Measurements from ENCODE around the gene RGSL1. TPM values are rescaled to one million over a fixed set of nuclear protein-coding genes. Genes with fewer than 3 reads are reported as not detected.

RGSL1 gene
- total RNA-seq, 1 donor from 2014 or later, result not detected

DNA sequence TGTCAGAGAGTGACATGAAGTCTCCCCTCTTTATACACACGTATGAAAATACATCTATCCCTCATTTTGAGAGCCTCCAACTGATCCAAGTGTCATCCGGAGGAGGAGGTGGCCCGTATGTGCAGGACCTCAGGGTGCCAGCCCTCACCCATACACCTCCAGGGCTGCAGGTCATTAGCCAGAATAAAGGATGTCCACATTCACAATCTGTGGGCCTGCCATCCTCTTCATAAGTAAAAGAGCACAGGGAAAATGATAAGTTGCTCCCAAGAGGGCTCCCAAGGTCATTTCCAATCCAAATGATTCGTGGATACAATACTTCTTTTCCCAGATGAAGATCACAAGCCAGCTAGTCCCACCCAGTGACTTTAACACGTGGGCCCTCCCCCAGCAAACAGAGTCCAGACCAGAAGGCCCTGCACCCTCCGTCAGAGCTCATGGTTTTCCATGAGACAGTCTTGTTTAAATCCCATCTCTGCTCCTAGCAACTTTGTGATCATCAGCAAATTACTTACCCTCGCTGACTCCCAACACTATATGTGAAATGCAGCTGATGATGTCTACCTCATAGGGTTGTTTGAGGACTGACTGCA, 110.5 kb downstream of the RGSL1 start:
- Histone ChIP-seq H3K27me3 (ENCODE audit: control insufficient read depth in 3 of 3, insufficient read depth in 3 of 3, low read length in 3 of 3) (no peaks in the 10 kb centered on the region), H3K9ac (ENCODE audit: low read depth in 1 of 3, low read length in 3 of 3) (no peak overlapping the region), H3K4me3 (ENCODE audit: low read length in 3 of 3) (no peak overlapping the region), H3K27ac (ENCODE audit: low read depth, low read length) (no peak overlapping the region), H3K4me1 (ENCODE audit: control insufficient read depth in 3 of 3, insufficient read depth in 3 of 3, low read length in 3 of 3) (peaks cover 0 to 4% (median 0%) of the 10 kb centered on the region in 3 donors), H3K36me3 (ENCODE audit: control insufficient read depth in 3 of 3, insufficient read depth in 3 of 3, low read length in 3 of 3) (no peaks in the 10 kb centered on the region), H3K9me3 (ENCODE audit: control insufficient read depth in 3 of 3, low read length in 3 of 3) (no peaks in the 10 kb centered on the region)

DNA sequence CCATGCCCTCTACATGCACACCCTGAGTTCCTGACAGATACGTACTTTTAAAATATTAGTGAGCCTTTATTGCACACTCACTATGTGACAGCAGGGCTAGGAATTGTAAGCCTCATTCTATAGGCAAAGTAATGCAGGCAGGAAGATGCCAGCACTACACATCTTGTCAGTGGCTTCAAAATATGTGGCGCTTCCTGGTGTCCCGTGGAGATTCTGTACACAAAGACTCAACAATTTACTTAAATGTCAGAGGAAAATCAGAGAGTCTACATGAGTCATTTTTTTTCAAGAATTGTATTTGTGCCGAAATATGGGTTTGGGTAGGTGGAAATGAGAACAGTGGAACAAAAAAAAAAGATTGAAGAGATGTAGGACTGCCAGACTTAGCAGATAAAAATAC, 111.5 kb downstream of the RGSL1 start:
- H3K9me3 ChIP-seq (ENCODE audit: control insufficient read depth in 3 of 3, low read length in 3 of 3), result no peaks in the 10 kb centered on the region
- no peak overlapping the region for H3K9ac ChIP-seq (ENCODE audit: low read depth in 1 of 3, low read length in 3 of 3)
- H3K36me3 ChIP-seq (ENCODE audit: control insufficient read depth in 3 of 3, insufficient read depth in 3 of 3, low read length in 3 of 3), result no peaks in the 10 kb centered on the region
- H3K4me3 ChIP-seq (ENCODE audit: low read length in 3 of 3), result no peak overlapping the region
- no peak overlapping the region for H3K27ac ChIP-seq (ENCODE audit: low read depth, low read length)
- H3K27me3 ChIP-seq (ENCODE audit: control insufficient read depth in 3 of 3, insufficient read depth in 3 of 3, low read length in 3 of 3), result no peaks in the 10 kb centered on the region
- H3K4me1 ChIP-seq (ENCODE audit: control insufficient read depth in 3 of 3, insufficient read depth in 3 of 3, low read length in 3 of 3), result no peaks in the 10 kb centered on the region

DNA sequence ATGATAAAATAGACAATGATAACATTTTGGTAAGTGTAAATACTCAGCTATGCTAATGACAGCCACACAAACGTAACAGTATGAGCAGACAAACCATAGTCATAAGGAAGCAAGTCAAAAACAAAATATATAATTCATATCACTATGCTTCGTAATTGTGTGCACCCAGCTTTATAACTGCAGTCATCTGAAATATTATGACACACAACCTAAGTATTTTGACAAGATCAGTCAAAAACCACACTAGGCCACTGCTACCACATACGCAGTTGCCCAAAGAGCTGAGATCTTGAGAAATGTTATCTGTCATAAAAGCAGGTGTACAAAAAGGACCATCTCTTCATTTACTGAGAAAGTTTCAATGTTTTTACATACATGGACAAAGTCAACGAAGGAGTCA, 113.1 kb downstream of the RGSL1 start:
- Histone ChIP-seq H3K9me3 (ENCODE audit: control insufficient read depth in 3 of 3, low read length in 3 of 3) (no peaks in the 10 kb centered on the region), H3K36me3 (ENCODE audit: control insufficient read depth in 3 of 3, insufficient read depth in 3 of 3, low read length in 3 of 3) (no peaks in the 10 kb centered on the region), H3K9ac (ENCODE audit: low read depth in 1 of 3, low read length in 3 of 3) (no peak overlapping the region), H3K27me3 (ENCODE audit: control insufficient read depth in 3 of 3, insufficient read depth in 3 of 3, low read length in 3 of 3) (no peaks in the 10 kb centered on the region), H3K27ac (ENCODE audit: low read depth, low read length) (no peak overlapping the region), H3K4me1 (ENCODE audit: control insufficient read depth in 3 of 3, insufficient read depth in 3 of 3, low read length in 3 of 3) (no peaks in the 10 kb centered on the region), H3K4me3 (ENCODE audit: low read length in 3 of 3) (no peak overlapping the region)

DNA sequence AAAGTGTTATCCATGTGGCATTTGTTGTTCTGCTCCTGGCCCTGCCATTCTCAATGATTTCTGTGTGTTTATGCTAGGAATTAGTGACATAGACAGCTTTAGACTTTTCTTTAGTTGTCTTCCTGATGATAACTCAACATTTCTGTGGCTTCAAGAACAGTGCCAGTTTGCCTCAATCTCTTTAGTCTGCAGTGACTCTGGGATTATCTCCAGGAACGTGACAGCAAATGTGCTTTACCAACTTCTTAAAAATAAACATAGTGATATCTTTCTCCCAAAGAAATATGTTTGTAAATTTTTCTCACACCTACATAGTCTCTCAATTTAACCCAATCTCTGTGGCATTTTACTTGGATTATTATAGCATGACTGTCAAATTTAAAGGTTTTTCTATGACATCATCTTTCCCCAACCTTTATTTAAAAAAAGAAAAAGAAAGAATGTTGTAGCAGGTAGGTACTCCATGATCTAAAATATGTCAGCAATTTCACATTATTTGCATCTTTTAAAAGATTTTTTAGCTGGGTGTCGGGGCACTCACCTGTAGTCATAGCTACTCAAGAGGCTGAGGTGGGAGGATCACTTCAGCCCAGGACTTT, 114.6 kb downstream of the RGSL1 start:
- Histone ChIP-seq H3K4me3 (ENCODE audit: low read length in 3 of 3) (no peak overlapping the region), H3K4me1 (ENCODE audit: control insufficient read depth in 3 of 3, insufficient read depth in 3 of 3, low read length in 3 of 3) (no peaks in the 10 kb centered on the region), H3K9me3 (ENCODE audit: control insufficient read depth in 3 of 3, low read length in 3 of 3) (no peaks in the 10 kb centered on the region), H3K27me3 (ENCODE audit: control insufficient read depth in 3 of 3, insufficient read depth in 3 of 3, low read length in 3 of 3) (no peaks in the 10 kb centered on the region), H3K27ac (ENCODE audit: low read depth, low read length) (no peak overlapping the region), H3K9ac (ENCODE audit: low read depth in 1 of 3, low read length in 3 of 3) (no peak overlapping the region), H3K36me3 (ENCODE audit: control insufficient read depth in 3 of 3, insufficient read depth in 3 of 3, low read length in 3 of 3) (no peaks in the 10 kb centered on the region)

DNA sequence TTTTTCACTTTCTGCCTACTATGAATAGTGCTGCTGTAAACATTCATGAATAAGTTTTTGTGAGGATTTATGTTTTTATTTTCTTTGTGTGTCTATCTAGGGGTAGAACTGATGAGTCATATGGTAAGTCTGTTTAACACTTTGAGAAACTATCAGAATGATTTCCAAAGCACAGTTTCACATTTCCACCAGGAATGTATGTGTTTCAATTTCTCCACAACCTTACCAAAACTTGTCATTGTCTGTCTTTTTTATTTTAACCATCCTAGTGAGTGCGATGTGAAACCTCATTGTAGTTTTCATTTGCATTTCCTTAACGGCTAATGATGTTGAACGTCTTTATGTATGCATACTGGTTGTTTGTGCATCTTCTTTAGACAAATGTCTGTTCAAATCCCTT, 115.6 kb downstream of the RGSL1 start:
- no peak overlapping the region for H3K4me3 ChIP-seq (ENCODE audit: low read length in 3 of 3)
- H3K36me3 ChIP-seq (ENCODE audit: control insufficient read depth in 3 of 3, insufficient read depth in 3 of 3, low read length in 3 of 3), result no peaks in the 10 kb centered on the region
- H3K9me3 ChIP-seq (ENCODE audit: control insufficient read depth in 3 of 3, low read length in 3 of 3), result no peaks in the 10 kb centered on the region
- H3K27me3 ChIP-seq (ENCODE audit: control insufficient read depth in 3 of 3, insufficient read depth in 3 of 3, low read length in 3 of 3), result no peaks in the 10 kb centered on the region
- H3K9ac ChIP-seq (ENCODE audit: low read depth in 1 of 3, low read length in 3 of 3), result no peak overlapping the region
- H3K27ac ChIP-seq (ENCODE audit: low read depth, low read length), result no peak overlapping the region
- H3K4me1 ChIP-seq (ENCODE audit: control insufficient read depth in 3 of 3, insufficient read depth in 3 of 3, low read length in 3 of 3), result no peaks in the 10 kb centered on the region

DNA sequence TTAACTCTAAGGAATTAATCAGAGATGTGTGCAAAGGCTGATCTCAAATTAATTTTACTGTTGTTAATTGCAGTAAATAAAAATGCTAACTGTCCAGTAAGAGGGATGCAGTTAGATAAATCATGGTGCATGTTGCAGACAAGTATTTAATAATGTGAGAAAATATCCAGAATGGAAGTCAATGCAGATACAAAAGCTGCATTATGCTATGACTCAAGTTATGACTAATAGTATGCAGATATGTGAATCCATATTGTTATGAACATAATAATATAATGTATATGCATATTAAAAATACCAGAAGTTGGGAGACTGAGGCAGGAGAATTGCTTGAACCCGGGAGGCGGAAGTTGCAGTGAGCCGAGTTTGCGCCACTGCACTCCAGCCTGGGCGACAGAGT, 117.7 kb downstream of the RGSL1 start:
- H3K9ac ChIP-seq (ENCODE audit: low read depth in 1 of 3, low read length in 3 of 3), result no peak overlapping the region
- H3K4me1 ChIP-seq (ENCODE audit: control insufficient read depth in 3 of 3, insufficient read depth in 3 of 3, low read length in 3 of 3), result no peaks in the 10 kb centered on the region
- no peak overlapping the region for H3K27ac ChIP-seq (ENCODE audit: low read depth, low read length)
- H3K27me3 ChIP-seq (ENCODE audit: control insufficient read depth in 3 of 3, insufficient read depth in 3 of 3, low read length in 3 of 3), result no peaks in the 10 kb centered on the region
- no peaks in the 10 kb centered on the region for H3K36me3 ChIP-seq (ENCODE audit: control insufficient read depth in 3 of 3, insufficient read depth in 3 of 3, low read length in 3 of 3)
- no peak overlapping the region for H3K4me3 ChIP-seq (ENCODE audit: low read length in 3 of 3)
- no peaks in the 10 kb centered on the region for H3K9me3 ChIP-seq (ENCODE audit: control insufficient read depth in 3 of 3, low read length in 3 of 3)

DNA sequence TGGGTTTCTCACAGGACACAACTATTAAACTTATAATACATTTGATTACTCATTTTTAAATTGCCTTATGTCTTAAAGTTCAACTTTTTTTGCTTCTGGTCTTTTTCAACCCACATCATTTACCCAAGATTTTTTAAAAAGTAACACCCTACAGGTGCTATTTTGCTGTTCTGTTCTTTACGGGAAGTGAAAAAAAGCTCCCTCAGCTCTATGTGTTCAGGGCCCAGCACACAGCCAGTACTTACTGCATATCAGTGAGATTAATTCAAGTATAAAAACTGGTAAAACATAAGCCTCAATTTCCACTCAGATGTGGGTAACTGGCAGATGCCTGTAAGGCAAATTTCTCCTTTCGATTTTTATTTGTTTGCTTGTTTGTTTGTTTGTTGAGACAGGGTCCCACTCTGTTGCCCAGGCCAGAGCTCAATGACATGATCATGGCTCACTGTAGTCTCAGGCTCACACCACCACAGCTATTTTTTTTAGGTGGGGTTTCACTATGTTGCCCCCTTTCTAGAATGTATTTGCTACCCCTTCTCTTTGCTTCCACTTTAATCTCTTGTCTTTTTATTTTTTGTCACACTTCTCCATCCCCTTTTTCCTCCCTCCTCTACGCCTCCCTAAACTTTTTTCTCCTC, 118.8 kb downstream of the RGSL1 start:
- H3K9me3 ChIP-seq (ENCODE audit: control insufficient read depth in 3 of 3, low read length in 3 of 3), result no peaks in the 10 kb centered on the region
- no peak overlapping the region for H3K9ac ChIP-seq (ENCODE audit: low read depth in 1 of 3, low read length in 3 of 3)
- H3K27ac ChIP-seq (ENCODE audit: low read depth, low read length), result no peak overlapping the region
- H3K4me1 ChIP-seq (ENCODE audit: control insufficient read depth in 3 of 3, insufficient read depth in 3 of 3, low read length in 3 of 3), result no peaks in the 10 kb centered on the region
- no peaks in the 10 kb centered on the region for H3K27me3 ChIP-seq (ENCODE audit: control insufficient read depth in 3 of 3, insufficient read depth in 3 of 3, low read length in 3 of 3)
- H3K4me3 ChIP-seq (ENCODE audit: low read length in 3 of 3), result no peak overlapping the region
- no peaks in the 10 kb centered on the region for H3K36me3 ChIP-seq (ENCODE audit: control insufficient read depth in 3 of 3, insufficient read depth in 3 of 3, low read length in 3 of 3)

DNA sequence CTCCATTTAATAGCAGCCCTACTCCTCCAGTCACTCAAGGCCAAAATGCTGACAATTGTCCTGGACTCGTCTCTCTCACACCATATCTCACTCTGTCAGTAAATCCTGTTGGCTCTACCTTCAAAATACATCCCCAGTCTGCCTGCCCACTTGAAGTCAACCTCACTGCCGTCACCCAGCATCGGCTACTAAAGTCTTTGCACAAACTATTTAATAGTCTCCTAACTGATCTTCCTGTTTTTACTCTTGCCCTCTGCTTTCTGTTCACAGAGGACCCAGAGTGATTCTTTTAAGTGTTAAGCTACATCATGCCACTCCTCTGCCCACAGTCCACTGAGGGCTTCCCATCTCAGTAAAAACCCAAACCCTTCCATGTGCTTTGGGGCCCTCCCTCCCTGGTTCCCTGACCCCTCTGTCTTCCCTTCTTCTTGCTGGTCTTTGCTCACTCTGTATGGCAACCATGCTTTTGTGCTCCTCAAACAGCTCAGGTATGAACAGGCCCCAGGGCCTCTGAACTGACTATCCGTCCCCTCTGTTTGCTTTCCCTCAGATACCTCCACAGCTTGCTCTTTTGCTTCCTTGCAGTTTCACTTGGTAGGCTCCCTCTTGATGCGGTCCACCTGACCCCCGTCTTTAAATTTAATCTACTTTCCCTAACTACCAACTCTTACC, 120.1 kb downstream of the RGSL1 start:
- H3K27ac ChIP-seq (ENCODE audit: low read depth, low read length), result no peak overlapping the region
- no peak overlapping the region for H3K4me3 ChIP-seq (ENCODE audit: low read length in 3 of 3)
- H3K9me3 ChIP-seq (ENCODE audit: control insufficient read depth in 3 of 3, low read length in 3 of 3), result no peaks in the 10 kb centered on the region
- no peaks in the 10 kb centered on the region for H3K4me1 ChIP-seq (ENCODE audit: control insufficient read depth in 3 of 3, insufficient read depth in 3 of 3, low read length in 3 of 3)
- peaks cover 0 to 7% (median 5%) of the 10 kb centered on the region in 3 donors for H3K36me3 ChIP-seq (ENCODE audit: control insufficient read depth in 3 of 3, insufficient read depth in 3 of 3, low read length in 3 of 3)
- H3K27me3 ChIP-seq (ENCODE audit: control insufficient read depth in 3 of 3, insufficient read depth in 3 of 3, low read length in 3 of 3), result no peaks in the 10 kb centered on the region
- H3K9ac ChIP-seq (ENCODE audit: low read depth in 1 of 3, low read length in 3 of 3), result no peak overlapping the region

DNA sequence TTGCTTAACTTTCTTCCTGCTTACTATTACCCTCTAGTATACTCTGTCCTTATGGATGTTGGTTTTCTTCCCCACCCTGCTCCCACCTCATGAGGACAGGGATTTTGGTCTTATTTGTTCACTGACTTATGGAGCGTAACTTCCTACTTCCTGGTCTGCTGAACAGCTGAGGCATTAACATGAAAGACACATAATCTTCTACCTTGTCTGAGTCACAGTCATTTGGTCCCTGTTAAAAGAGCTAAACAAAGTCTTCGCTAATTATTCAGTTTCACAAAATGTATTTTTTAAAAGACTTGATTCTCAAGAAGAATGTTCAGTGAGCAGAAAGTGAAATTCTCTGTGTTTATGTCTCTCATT, 120.6 kb downstream of the RGSL1 start:
- Histone ChIP-seq H3K9me3 (ENCODE audit: control insufficient read depth in 3 of 3, low read length in 3 of 3) (no peaks in the 10 kb centered on the region), H3K36me3 (ENCODE audit: control insufficient read depth in 3 of 3, insufficient read depth in 3 of 3, low read length in 3 of 3) (peaks cover 0 to 8% (median 7%) of the 10 kb centered on the region in 3 donors)

DNA sequence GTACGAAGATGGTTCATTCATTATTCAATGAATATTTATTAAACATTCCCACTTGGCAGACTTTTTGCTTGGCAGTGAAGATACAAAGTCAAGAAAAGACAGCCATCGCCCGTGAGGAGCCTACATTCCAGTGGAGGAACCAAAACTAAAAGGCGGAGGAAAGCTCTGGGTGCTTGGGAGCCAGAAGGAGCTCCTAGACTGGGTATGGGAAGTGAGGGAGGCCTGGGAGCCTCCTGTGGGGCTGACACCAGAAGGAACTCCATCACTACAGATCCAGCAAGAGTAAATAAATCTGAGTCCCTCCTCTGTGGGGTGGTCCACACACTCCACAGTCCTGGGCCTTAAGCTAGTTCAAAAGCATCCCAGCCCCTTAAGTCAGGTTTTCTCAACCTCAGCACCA, 124.2 kb downstream of the RGSL1 start:
- H3K27ac ChIP-seq (ENCODE audit: low read depth, low read length), result no peak overlapping the region
- H3K9ac ChIP-seq (ENCODE audit: low read depth in 1 of 3, low read length in 3 of 3), result no peak overlapping the region
- H3K27me3 ChIP-seq (ENCODE audit: control insufficient read depth in 3 of 3, insufficient read depth in 3 of 3, low read length in 3 of 3), result no peaks in the 10 kb centered on the region
- H3K4me3 ChIP-seq (ENCODE audit: low read length in 3 of 3), result no peak overlapping the region
- H3K9me3 ChIP-seq (ENCODE audit: control insufficient read depth in 3 of 3, low read length in 3 of 3), result no peaks in the 10 kb centered on the region
- peaks cover 0 to 5% (median 0%) of the 10 kb centered on the region in 3 donors for H3K4me1 ChIP-seq (ENCODE audit: control insufficient read depth in 3 of 3, insufficient read depth in 3 of 3, low read length in 3 of 3)
- peaks cover 0 to 12% (median 10%) of the 10 kb centered on the region in 3 donors for H3K36me3 ChIP-seq (ENCODE audit: control insufficient read depth in 3 of 3, insufficient read depth in 3 of 3, low read length in 3 of 3)

More for the DNA sequence above, 120.6 kb downstream of the RGSL1 start:
- H3K27me3 ChIP-seq (ENCODE audit: control insufficient read depth in 3 of 3, insufficient read depth in 3 of 3, low read length in 3 of 3), result no peaks in the 10 kb centered on the region
- H3K9ac ChIP-seq (ENCODE audit: low read depth in 1 of 3, low read length in 3 of 3), result no peak overlapping the region
- H3K27ac ChIP-seq (ENCODE audit: low read depth, low read length), result no peak overlapping the region
- H3K4me1 ChIP-seq (ENCODE audit: control insufficient read depth in 3 of 3, insufficient read depth in 3 of 3, low read length in 3 of 3), result peaks cover 0 to 2% (median 0%) of the 10 kb centered on the region in 3 donors
- H3K4me3 ChIP-seq (ENCODE audit: low read length in 3 of 3), result no peak overlapping the region

Data from skeletal muscle tissue (tissue), 4 donors.